Esophagus squamous epithelium (tissue), 5 donors: ENCODE results near the gene HSD11B2. TPM values are rescaled to one million over a fixed set of nuclear protein-coding genes. Genes with fewer than 3 reads are reported as not detected.
A peak's percentile ranks its signal among the peaks of the same experiment; 100 is the strongest.

Experiments
- DNase-seq: peaks from one replicate; lab custom pipeline; 2025; lab: John Stamatoyannopoulos, UW
- H3K27ac ChIP-seq, 4 donors: fragments of 200-600 bp; sonication (generic); one replicate each; pipeline ENCODE4 v1.5.1; 2016 to 2019; ENCODE audit warnings: mild to moderate bottlenecking in 1 of 4
- H3K27me3 ChIP-seq, 4 donors: fragments of 200-600 bp; sonication (generic); 1 replicate in 3 of 4; 2 replicates in 1 of 4; pipeline versions ENCODE4 v1.5.1 to v1.6.0; 2017 to 2021; ENCODE audit warnings: antibody characterized with exemption in 1 of 4
- H3K36me3 ChIP-seq, 3 donors: fragments of 200-600 bp; sonication (generic); one replicate each; pipeline ENCODE4 v1.5.1; 2016 to 2019
- H3K4me1 ChIP-seq, 3 donors: fragments of 200-600 bp; sonication (generic); one replicate each; pipeline ENCODE4 v1.5.1; 2017 to 2019
- H3K4me3 ChIP-seq, 4 donors: fragments of 200-600 bp; sonication (generic); 1 replicate in 3 of 4; 2 replicates in 1 of 4; pipeline ENCODE4 v1.5.1; 2016 to 2019; ENCODE audit warnings: mild to moderate bottlenecking in 2 of 4, moderate library complexity in 1 of 4
- H3K9me3 ChIP-seq, 3 donors: fragments of 200-600 bp; sonication (generic); one replicate each; pipeline ENCODE4 v1.5.1; 2016 to 2019
- POLR2A ChIP-seq, 4 donors: fragments of 450-650 bp; IDR thresholded peaks; one replicate each; pipeline ENCODE4 v1.6.1; 2017; ENCODE audit warnings: antibody characterized with exemption in 4 of 4, mild to moderate bottlenecking in 4 of 4, moderate library complexity in 3 of 4
- WGBS, 2 donors: methylation state at CpG; one replicate each; pipeline ENCODE4 v1.1.5; 2018; 5-methylcytosine and 5-hydroxymethylcytosine counted together
- intact Hi-C: fragments of 100-400 bp; cut with DNase I; formaldehyde crosslinking; loops from one replicate; pipeline ENCODE4 v1.15.0; 2022
- total RNA-seq, 4 donors: library from RNA; depleted of rRNA; stranded (reverse); fragments of >200 nt; gene quantifications; one replicate each; pipeline ENCODE4 v1.1.0, GENCODE V29; 2016
- TF ChIP-seq, protein P1 (sequence below), 6 experiments: fragments of 450-650 bp in 4 of 6; fragments of 200-600 bp in 2 of 6; sonication (generic) in 2 of 6; IDR thresholded peaks; one replicate each; pipeline ENCODE4 v1.5.1; 2016 to 2019; ENCODE audit warnings: antibody characterized with exemption in 6 of 6, mild to moderate bottlenecking in 4 of 6, moderate library complexity in 4 of 6
- donor health status: DM: yes; HTN: yes; CAD: no.

HSD11B2 gene
- total RNA-seq, 4 donors from 2014 or later, result 2.1 to 13.0 (median 6.7) TPM

DNA sequence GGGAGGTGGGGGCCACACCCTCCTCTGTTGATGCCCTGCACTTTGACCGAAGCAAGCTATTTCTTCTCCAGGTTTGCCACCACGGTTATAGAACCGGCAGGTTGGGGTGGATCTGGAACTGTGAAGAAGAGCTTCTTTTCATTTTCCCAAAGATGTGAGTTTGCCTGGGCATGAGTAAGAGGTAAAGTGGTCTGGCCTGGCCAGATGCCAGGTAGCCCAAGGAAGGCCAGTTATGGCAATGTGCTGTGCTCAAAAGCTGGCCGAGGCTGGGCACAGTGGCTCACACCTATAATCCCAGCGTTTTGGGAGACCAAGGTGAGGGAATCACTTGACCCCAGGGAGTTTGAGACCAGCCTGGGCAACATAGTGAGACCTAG, 31.3 kb downstream of the HSD11B2 start:
- 60 to 86% methylated on average over 5 of the region's 5 CpGs for WGBS, 2 donors
- Histone ChIP-seq H3K36me3 (no peaks in the 10 kb centered on the region), H3K27ac (peak overlapping the region; percentile 73 to 88 (median 82)), H3K9me3 (no peaks in the 10 kb centered on the region), H3K4me1 (peaks cover 63 to 88% (median 65%) of the 10 kb centered on the region in 3 donors), H3K4me3 (no peak overlapping the region), H3K27me3 (no peaks in the 10 kb centered on the region)
- TF ChIP-seq, protein P1, sequence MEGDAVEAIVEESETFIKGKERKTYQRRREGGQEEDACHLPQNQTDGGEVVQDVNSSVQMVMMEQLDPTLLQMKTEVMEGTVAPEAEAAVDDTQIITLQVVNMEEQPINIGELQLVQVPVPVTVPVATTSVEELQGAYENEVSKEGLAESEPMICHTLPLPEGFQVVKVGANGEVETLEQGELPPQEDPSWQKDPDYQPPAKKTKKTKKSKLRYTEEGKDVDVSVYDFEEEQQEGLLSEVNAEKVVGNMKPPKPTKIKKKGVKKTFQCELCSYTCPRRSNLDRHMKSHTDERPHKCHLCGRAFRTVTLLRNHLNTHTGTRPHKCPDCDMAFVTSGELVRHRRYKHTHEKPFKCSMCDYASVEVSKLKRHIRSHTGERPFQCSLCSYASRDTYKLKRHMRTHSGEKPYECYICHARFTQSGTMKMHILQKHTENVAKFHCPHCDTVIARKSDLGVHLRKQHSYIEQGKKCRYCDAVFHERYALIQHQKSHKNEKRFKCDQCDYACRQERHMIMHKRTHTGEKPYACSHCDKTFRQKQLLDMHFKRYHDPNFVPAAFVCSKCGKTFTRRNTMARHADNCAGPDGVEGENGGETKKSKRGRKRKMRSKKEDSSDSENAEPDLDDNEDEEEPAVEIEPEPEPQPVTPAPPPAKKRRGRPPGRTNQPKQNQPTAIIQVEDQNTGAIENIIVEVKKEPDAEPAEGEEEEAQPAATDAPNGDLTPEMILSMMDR (IDR thresholded peaks at IDR 0.05), result no peak
- no peak for TF ChIP-seq POLR2A (IDR thresholded peaks at IDR 0.05)
- intact Hi-C loops, result loop anchor here (5.0 kb wide), 1 partner anchor 40 kb away; no protein-coding TSS in a partner anchor
- DNase-seq, result no peak

DNA sequence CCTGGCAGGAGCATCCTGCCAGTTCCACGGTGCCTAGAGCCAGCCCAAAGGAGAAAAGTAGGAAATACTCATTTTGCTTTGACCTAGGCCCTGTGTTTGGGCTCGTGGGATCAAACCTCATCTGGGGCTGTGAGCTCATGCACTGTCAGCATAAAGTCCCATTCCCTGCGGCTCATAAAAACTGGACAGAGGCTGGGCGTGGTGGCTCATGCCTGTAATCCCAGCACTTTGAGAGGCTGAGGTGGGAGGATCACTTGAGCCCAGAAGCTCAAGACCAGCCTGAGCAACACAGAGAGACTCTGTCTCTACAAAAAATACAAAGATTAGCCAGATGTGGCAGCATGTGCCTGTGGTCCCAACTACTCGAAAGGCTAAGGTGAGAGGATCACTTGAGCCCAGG, 32.1 kb downstream of the HSD11B2 start:
- H3K9me3 ChIP-seq, result no peaks in the 10 kb centered on the region
- no peak overlapping the region for H3K4me3 ChIP-seq
- no peaks in the 10 kb centered on the region for H3K27me3 ChIP-seq
- TF ChIP-seq POLR2A (IDR thresholded peaks at IDR 0.05), result no peak
- H3K27ac ChIP-seq, result peak overlapping the region; percentile 40 to 88 (median 80)
- 63 to 88% methylated on average over 1 to 3 of the region's 5 CpGs for WGBS, 2 donors
- H3K4me1 ChIP-seq, result peaks cover 56 to 83% (median 58%) of the 10 kb centered on the region in 3 donors
- DNase-seq, result no peak
- H3K36me3 ChIP-seq, result no peaks in the 10 kb centered on the region
- intact Hi-C loops, result loop anchor here (5.0 kb wide), 1 partner anchor 41 kb away; no protein-coding TSS in a partner anchor

DNA sequence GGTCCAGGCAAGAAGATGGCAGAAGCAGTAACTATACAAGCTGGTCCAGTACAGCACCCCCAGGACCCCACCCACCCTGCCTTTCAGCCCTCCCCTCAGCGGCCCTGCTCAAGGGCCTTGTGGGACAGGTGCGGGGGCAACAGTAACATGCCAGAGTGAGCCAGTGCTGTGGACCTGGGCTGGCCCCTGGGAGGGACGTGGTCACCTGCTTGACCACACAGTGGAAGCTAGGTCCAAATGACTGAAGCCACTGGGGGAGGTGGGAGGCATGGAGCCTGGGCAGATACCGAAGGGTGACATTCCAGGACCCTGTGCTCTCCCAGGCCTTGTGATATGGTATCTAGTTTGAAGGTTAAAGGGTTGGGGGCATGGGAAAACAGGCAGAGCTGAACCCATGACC, 32.8 kb downstream of the HSD11B2 start:
- Histone ChIP-seq H3K9me3 (no peaks in the 10 kb centered on the region), H3K36me3 (no peaks in the 10 kb centered on the region), H3K4me1 (peaks cover 50 to 83% (median 55%) of the 10 kb centered on the region in 3 donors), H3K4me3 (no peak overlapping the region), H3K27ac (peak overlapping the region in 1 of 4 donors; percentile 88), H3K27me3 (no peaks in the 10 kb centered on the region)
- intact Hi-C loops, result loop anchor here (5.0 kb wide), 1 partner anchor 41 kb away; no protein-coding TSS in a partner anchor
- TF ChIP-seq POLR2A (IDR thresholded peaks at IDR 0.05), result no peak
- TF ChIP-seq, protein P1 (IDR thresholded peaks at IDR 0.05), result no peak
- DNase-seq, result no peak
- WGBS, 2 donors, result 92% methylated on average over 3 of the region's 4 CpGs; no CpG with 5 or more reads in 1 of the 2 donors

DNA sequence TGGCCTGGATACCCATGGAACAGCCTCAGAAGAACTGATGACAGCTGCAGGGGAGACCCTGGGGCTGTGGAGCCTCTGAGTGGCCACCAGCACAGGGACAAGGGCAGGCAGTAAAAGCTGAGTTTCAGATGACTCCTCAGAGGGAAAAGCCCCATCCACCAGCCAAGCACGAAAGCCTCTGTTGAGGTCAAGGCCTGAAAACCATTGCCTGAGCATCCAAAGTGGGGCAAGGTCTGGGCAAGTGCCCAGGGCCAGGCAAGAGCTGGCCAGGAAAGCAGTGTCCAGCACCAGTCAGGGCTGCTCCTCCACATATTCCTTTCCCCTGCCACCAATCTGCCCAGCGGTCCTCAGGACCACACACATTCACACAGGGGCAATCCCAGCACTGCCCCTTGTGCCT, 33.6 kb downstream of the HSD11B2 start:
- DNase-seq, result no peak
- peaks cover 43 to 83% (median 53%) of the 10 kb centered on the region in 3 donors for H3K4me1 ChIP-seq
- WGBS, 2 donors, result 52 to 93% methylated on average over 2 of the region's 2 CpGs
- no peak overlapping the region for H3K4me3 ChIP-seq
- H3K9me3 ChIP-seq, result no peaks in the 10 kb centered on the region
- no peaks in the 10 kb centered on the region for H3K27me3 ChIP-seq
- intact Hi-C loops, result loop anchor here (5.0 kb wide), 1 partner anchor 42 kb away; no protein-coding TSS in a partner anchor
- H3K27ac ChIP-seq, result no peak overlapping the region
- no peaks in the 10 kb centered on the region for H3K36me3 ChIP-seq
- TF ChIP-seq POLR2A (IDR thresholded peaks at IDR 0.05), result no peak
- TF ChIP-seq, protein P1 (IDR thresholded peaks at IDR 0.05), result no peak

DNA sequence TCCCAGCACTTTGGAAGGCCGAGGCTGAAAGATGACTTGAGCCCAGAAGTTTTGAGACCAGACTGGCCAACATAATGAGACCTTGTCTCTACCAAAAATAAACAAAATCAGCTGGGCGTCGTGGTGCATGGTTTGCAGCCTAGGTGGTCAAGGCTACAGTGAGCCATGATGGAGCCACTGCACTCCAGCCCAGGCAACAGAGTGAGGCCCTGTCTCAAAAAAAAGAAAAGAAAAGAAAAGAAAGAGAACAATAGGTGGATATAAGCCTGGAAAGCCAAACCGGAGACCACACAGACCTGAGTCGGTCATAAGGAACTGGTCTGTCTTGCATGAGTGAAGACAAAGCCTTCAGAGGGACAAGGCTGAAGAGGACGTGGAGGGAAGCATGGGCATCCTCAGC, 35.7 kb downstream of the HSD11B2 start:
- 66 to 78% methylated on average over 6 of the region's 6 CpGs for WGBS, 2 donors
- TF ChIP-seq, protein P1 (IDR thresholded peaks at IDR 0.05), result no peak
- no peak for TF ChIP-seq POLR2A (IDR thresholded peaks at IDR 0.05)
- intact Hi-C loops, result no loop called here
- H3K36me3 ChIP-seq, result no peaks in the 10 kb centered on the region
- H3K9me3 ChIP-seq, result no peaks in the 10 kb centered on the region
- H3K4me1 ChIP-seq, result peaks cover 29 to 81% (median 37%) of the 10 kb centered on the region in 3 donors
- H3K27me3 ChIP-seq, result no peaks in the 10 kb centered on the region
- DNase-seq, result no peak
- no peak overlapping the region for H3K4me3 ChIP-seq
- no peak overlapping the region for H3K27ac ChIP-seq
